GM23338 (cell line): ENCODE measurements around the gene IGF1R. TPM values are rescaled to one million over a fixed set of nuclear protein-coding genes. Genes with fewer than 3 reads are reported as not detected.
A peak's percentile ranks its signal among the peaks of the same experiment; 100 is the strongest.

Experiments used
- ATAC-seq: fragments of 200-7000 bp; cut with Tn5 transposase; 3 replicates; pipeline ENCODE4 v1.9.1; 2020
- DNase-seq: peaks from one replicate; pipeline ENCODE4 v3.0.0-alpha.2; 2015; ENCODE audit warnings: low spot score
- H2AFZ ChIP-seq: fragments of 200-600 bp; sonication (generic); 2 replicates; pipeline ENCODE4 v1.8.0; 2016; ENCODE audit warnings: antibody characterized with exemption, mild to moderate bottlenecking, moderate library complexity
- H3F3A ChIP-seq: fragments of 200-600 bp; sonication (generic); replicated peaks from 2 replicates; pipeline ENCODE4 v1.8.0; 2017; ENCODE audit warnings: antibody characterized with exemption, mixed run types, low read depth
- H3K27ac ChIP-seq: fragments of 200-600 bp; sonication (generic); 2 replicates; pipeline ENCODE4 v1.6.1; 2016; ENCODE audit warnings: low read depth
- H3K27me3 ChIP-seq: fragments of 200-600 bp; sonication (generic); 2 replicates; pipeline ENCODE4 v1.8.0; 2016; ENCODE audit warnings: mild to moderate bottlenecking, mixed run types, moderate library complexity; ENCODE audit not compliant: insufficient read depth
- H3K36me3 ChIP-seq: fragments of 200-600 bp; sonication (generic); 2 replicates; pipeline ENCODE4 v1.8.0; 2016; ENCODE audit warnings: mild to moderate bottlenecking; ENCODE audit not compliant: insufficient read depth
- H3K4me1 ChIP-seq: fragments of 200-600 bp; sonication (generic); 2 replicates; pipeline ENCODE4 v1.8.0; 2016; ENCODE audit warnings: mild to moderate bottlenecking, moderate library complexity; ENCODE audit not compliant: insufficient read depth
- H3K4me2 ChIP-seq: fragments of 200-600 bp; sonication (generic); 2 replicates; pipeline ENCODE4 v1.7.1; 2017; ENCODE audit warnings: mixed run types
- H3K4me3 ChIP-seq: fragments of 200-600 bp; sonication (generic); 2 replicates; pipeline ENCODE4 v1.6.1; 2016; ENCODE audit warnings: mixed run types
- H3K79me2 ChIP-seq: fragments of 200-600 bp; sonication (generic); replicated peaks from 2 replicates; pipeline ENCODE4 v1.8.0; 2017; ENCODE audit warnings: mild to moderate bottlenecking; ENCODE audit not compliant: insufficient read depth
- H3K9me2 ChIP-seq: fragments of 200-600 bp; sonication (generic); 2 replicates; pipeline ENCODE4 v1.8.0; 2017; ENCODE audit not compliant: insufficient read depth
- H4K20me1 ChIP-seq: fragments of 200-600 bp; sonication (generic); replicated peaks from 2 replicates; pipeline ENCODE4 v1.8.0; 2017; ENCODE audit warnings: mild to moderate bottlenecking; ENCODE audit not compliant: insufficient read depth
- H3K27ac Mint-ChIP-seq: 2 replicates; pipeline ENCODE4 v1.8.0; 2020; ENCODE audit warnings: inconsistent platforms, mild to moderate bottlenecking, moderate library complexity, mixed read lengths
- H3K27me3 Mint-ChIP-seq: 3 replicates; pipeline ENCODE4 v1.8.0; 2022; ENCODE audit warnings: low read depth, mild to moderate bottlenecking, moderate library complexity, mixed read lengths, inconsistent platforms; ENCODE audit not compliant: insufficient read depth, poor library complexity
- H3K36me3 Mint-ChIP-seq: 3 replicates; pipeline ENCODE4 v1.8.0; 2021; ENCODE audit warnings: low read depth, mild to moderate bottlenecking, inconsistent platforms, moderate library complexity, mixed read lengths
- H3K4me1 Mint-ChIP-seq: 3 replicates; pipeline ENCODE4 v1.8.0; 2020; ENCODE audit warnings: mild to moderate bottlenecking, inconsistent platforms, mixed read lengths
- H3K4me3 Mint-ChIP-seq: 3 replicates; pipeline ENCODE4 v1.8.0; 2021; ENCODE audit warnings: moderate library complexity, mild to moderate bottlenecking, inconsistent platforms, mixed read lengths
- H3K9me3 Mint-ChIP-seq: 3 replicates; pipeline ENCODE4 v1.8.0; 2020; ENCODE audit warnings: moderate library complexity, mild to moderate bottlenecking, inconsistent platforms, mixed read lengths
- EZH2phosphoT487 ChIP-seq: fragments of 200-600 bp; sonication (generic); IDR thresholded peaks from one replicate; pipeline ENCODE4 v1.8.1; 2018; ENCODE audit warnings: antibody characterized with exemption; ENCODE audit not compliant: unreplicated experiment
- NANOG ChIP-seq: IDR thresholded peaks from 2 replicates; pipeline ENCODE4 v1.6.1; 2016; ENCODE audit warnings: antibody characterized with exemption, borderline replicate concordance
- POLR2AphosphoS5 ChIP-seq: IDR thresholded peaks from 2 replicates; pipeline ENCODE4 v1.6.1; 2016; ENCODE audit warnings: antibody characterized with exemption, low read depth
- ZNF331 ChIP-seq: fragments of 250-450 bp; sonication (Bioruptor Pico); IDR thresholded peaks from 2 replicates; pipeline ENCODE4 v1.5.0; 2020; ENCODE audit warnings: low read depth, mild to moderate bottlenecking, moderate library complexity
- polyA plus RNA-seq: library from polyadenylated mRNA; unstranded; fragments of >200 nt; fragmentation: Nextera tagmentation; extraction: Ambion mirVana; gene quantifications from 2 replicates; pipeline ENCODE4 v1.2.1, GENCODE V29; 2016
- total RNA-seq: library from RNA; depleted of rRNA; stranded (reverse); fragments of >200 nt; shearing (Covaris generic); gene quantifications from 2 replicates; pipeline ENCODE4 v1.2.3, GENCODE V29; 2014
- TF ChIP-seq, protein P1 (sequence below), 2 experiments: fragments of 200-600 bp in 1 of 2; sonication (generic) in 1 of 2; conservative IDR thresholded peaks; 2 replicates each; pipeline versions ENCODE4 v1.5.1 to v1.6.1; 2016 to 2017; ENCODE audit warnings: antibody characterized with exemption in 2 of 2, low read depth in 2 of 2, mild to moderate bottlenecking in 2 of 2, moderate library complexity in 1 of 2
- TF ChIP-seq, protein P2 (sequence below): IDR thresholded peaks from one replicate; pipeline ENCODE4 v1.6.1; 2018; ENCODE audit warnings: antibody characterized with exemption; ENCODE audit not compliant: unreplicated experiment
- TF ChIP-seq, protein P3 (sequence below): fragments of 250-450 bp; sonication (Bioruptor Pico); IDR thresholded peaks from 2 replicates; pipeline ENCODE4 v1.5.0; 2020; ENCODE audit warnings: mild to moderate bottlenecking, moderate library complexity

Gene IGF1R
- total and polyA plus RNA-seq, 2 experiments from 2014 or later: 20.4 to 92.2 TPM

DNA sequence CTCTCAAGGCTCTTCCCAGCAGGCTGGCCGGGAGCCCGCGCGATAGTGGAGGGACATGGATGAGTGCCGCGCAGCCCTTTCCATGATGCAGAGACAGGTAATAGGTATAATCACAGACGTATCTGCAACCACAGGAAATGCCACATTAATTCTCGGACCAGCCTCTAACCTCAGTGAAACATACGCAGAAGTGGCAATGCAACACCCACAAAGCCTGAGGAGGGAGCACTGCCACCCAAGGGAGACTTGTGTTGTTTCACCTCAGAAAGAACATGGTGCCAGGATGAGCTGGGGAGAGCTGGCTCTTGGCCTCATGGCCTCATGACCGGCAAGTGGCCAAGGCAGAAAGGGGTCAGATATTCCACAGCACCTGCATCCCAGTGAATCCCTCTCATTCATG, 320.2 kb downstream of the IGF1R start:
- Histone ChIP-seq H3K27me3 (no peaks in the 10 kb centered on the region), H3K4me1 (no peaks in the 10 kb centered on the region), H3K4me2 (no peak overlapping the region), H4K20me1 (no peaks in the 10 kb centered on the region; the same call in 1 of the 2 replicates), H3F3A (no peaks in the 10 kb centered on the region), H3K27ac (no peak overlapping the region), H3K9me2 (no peaks in the 10 kb centered on the region), H3K4me3 (no peak overlapping the region), H3K36me3 (no peaks in the 10 kb centered on the region), H3K79me2 (no peaks in the 10 kb centered on the region), H2AFZ (no peak overlapping the region)
- Mint-ChIP-seq H3K9me3 (no peaks in the 10 kb centered on the region), H3K36me3 (no peaks in the 10 kb centered on the region), H3K27ac (no peak overlapping the region), H3K4me3 (no peak overlapping the region), H3K4me1 (peaks cover 9% of the 10 kb centered on the region; the same call in 2 of the 3 replicates), H3K27me3 (peaks cover 17% of the 10 kb centered on the region)
- ATAC-seq: no peak
- no peak for DNase-seq
- no peak for TF ChIP-seq EZH2phosphoT487
- TF ChIP-seq, protein P1, sequence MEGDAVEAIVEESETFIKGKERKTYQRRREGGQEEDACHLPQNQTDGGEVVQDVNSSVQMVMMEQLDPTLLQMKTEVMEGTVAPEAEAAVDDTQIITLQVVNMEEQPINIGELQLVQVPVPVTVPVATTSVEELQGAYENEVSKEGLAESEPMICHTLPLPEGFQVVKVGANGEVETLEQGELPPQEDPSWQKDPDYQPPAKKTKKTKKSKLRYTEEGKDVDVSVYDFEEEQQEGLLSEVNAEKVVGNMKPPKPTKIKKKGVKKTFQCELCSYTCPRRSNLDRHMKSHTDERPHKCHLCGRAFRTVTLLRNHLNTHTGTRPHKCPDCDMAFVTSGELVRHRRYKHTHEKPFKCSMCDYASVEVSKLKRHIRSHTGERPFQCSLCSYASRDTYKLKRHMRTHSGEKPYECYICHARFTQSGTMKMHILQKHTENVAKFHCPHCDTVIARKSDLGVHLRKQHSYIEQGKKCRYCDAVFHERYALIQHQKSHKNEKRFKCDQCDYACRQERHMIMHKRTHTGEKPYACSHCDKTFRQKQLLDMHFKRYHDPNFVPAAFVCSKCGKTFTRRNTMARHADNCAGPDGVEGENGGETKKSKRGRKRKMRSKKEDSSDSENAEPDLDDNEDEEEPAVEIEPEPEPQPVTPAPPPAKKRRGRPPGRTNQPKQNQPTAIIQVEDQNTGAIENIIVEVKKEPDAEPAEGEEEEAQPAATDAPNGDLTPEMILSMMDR (conservative IDR thresholded peaks at IDR 0.05; ENCODE audit: low read depth in 2 of 2): peak in 1 of 2 experiments; percentile 15; a peak in 1 of 4 replicates

DNA sequence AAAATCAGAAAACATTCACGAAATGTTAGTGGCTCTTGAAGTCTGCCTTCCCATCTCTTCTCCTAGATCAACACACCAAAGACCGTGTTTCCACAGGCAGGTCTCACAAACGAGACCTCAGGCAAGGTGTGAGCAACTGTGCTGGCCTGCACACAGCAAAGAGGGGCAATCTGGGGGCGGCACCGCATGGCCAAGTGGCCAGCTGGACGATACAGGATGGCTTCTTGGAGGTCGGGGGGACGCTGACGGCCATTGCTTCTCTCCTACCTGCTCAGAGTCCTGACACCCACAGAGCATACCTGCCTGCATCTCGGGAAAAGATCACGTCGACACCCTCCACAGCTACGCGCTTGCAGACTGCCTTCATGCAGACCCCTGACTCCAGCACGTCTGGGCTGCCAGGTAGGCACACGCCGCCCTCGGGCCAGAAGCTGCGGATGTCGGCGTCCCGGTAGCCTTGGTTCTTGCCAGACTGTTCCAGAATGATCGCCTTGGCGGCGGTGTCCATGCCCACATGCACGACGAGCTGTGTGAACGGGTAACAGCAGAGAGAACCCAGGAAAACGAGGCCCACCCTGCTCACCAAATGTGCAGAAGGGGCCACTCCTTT, 320.9 kb downstream of the IGF1R start:
- Mint-ChIP-seq H3K36me3 (no peaks in the 10 kb centered on the region), H3K27me3 (peaks cover 17% of the 10 kb centered on the region), H3K4me1 (peaks cover 9% of the 10 kb centered on the region; the same call in 2 of the 3 replicates), H3K9me3 (no peaks in the 10 kb centered on the region), H3K27ac (no peak overlapping the region), H3K4me3 (no peak overlapping the region)
- ATAC-seq (no peak), DNase-seq (no peak)
- H3K79me2 ChIP-seq: no peaks in the 10 kb centered on the region
- no peaks in the 10 kb centered on the region for H3K27me3 ChIP-seq
- H3K9me2 ChIP-seq: no peaks in the 10 kb centered on the region
- no peak overlapping the region for H3K27ac ChIP-seq
- H2AFZ ChIP-seq: no peak overlapping the region
- H3K4me1 ChIP-seq: no peaks in the 10 kb centered on the region
- H3K4me2 ChIP-seq: no peak overlapping the region
- no peak overlapping the region for H3K4me3 ChIP-seq
- H3K36me3 ChIP-seq: no peaks in the 10 kb centered on the region
- H3F3A ChIP-seq: no peaks in the 10 kb centered on the region
- no peaks in the 10 kb centered on the region; the same call in 1 of the 2 replicates for H4K20me1 ChIP-seq
- TF ChIP-seq, protein P2, sequence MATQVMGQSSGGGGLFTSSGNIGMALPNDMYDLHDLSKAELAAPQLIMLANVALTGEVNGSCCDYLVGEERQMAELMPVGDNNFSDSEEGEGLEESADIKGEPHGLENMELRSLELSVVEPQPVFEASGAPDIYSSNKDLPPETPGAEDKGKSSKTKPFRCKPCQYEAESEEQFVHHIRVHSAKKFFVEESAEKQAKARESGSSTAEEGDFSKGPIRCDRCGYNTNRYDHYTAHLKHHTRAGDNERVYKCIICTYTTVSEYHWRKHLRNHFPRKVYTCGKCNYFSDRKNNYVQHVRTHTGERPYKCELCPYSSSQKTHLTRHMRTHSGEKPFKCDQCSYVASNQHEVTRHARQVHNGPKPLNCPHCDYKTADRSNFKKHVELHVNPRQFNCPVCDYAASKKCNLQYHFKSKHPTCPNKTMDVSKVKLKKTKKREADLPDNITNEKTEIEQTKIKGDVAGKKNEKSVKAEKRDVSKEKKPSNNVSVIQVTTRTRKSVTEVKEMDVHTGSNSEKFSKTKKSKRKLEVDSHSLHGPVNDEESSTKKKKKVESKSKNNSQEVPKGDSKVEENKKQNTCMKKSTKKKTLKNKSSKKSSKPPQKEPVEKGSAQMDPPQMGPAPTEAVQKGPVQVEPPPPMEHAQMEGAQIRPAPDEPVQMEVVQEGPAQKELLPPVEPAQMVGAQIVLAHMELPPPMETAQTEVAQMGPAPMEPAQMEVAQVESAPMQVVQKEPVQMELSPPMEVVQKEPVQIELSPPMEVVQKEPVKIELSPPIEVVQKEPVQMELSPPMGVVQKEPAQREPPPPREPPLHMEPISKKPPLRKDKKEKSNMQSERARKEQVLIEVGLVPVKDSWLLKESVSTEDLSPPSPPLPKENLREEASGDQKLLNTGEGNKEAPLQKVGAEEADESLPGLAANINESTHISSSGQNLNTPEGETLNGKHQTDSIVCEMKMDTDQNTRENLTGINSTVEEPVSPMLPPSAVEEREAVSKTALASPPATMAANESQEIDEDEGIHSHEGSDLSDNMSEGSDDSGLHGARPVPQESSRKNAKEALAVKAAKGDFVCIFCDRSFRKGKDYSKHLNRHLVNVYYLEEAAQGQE: no peak
- TF ChIP-seq NANOG: no peak
- TF ChIP-seq POLR2AphosphoS5: no peak
- TF ChIP-seq, protein P3, sequence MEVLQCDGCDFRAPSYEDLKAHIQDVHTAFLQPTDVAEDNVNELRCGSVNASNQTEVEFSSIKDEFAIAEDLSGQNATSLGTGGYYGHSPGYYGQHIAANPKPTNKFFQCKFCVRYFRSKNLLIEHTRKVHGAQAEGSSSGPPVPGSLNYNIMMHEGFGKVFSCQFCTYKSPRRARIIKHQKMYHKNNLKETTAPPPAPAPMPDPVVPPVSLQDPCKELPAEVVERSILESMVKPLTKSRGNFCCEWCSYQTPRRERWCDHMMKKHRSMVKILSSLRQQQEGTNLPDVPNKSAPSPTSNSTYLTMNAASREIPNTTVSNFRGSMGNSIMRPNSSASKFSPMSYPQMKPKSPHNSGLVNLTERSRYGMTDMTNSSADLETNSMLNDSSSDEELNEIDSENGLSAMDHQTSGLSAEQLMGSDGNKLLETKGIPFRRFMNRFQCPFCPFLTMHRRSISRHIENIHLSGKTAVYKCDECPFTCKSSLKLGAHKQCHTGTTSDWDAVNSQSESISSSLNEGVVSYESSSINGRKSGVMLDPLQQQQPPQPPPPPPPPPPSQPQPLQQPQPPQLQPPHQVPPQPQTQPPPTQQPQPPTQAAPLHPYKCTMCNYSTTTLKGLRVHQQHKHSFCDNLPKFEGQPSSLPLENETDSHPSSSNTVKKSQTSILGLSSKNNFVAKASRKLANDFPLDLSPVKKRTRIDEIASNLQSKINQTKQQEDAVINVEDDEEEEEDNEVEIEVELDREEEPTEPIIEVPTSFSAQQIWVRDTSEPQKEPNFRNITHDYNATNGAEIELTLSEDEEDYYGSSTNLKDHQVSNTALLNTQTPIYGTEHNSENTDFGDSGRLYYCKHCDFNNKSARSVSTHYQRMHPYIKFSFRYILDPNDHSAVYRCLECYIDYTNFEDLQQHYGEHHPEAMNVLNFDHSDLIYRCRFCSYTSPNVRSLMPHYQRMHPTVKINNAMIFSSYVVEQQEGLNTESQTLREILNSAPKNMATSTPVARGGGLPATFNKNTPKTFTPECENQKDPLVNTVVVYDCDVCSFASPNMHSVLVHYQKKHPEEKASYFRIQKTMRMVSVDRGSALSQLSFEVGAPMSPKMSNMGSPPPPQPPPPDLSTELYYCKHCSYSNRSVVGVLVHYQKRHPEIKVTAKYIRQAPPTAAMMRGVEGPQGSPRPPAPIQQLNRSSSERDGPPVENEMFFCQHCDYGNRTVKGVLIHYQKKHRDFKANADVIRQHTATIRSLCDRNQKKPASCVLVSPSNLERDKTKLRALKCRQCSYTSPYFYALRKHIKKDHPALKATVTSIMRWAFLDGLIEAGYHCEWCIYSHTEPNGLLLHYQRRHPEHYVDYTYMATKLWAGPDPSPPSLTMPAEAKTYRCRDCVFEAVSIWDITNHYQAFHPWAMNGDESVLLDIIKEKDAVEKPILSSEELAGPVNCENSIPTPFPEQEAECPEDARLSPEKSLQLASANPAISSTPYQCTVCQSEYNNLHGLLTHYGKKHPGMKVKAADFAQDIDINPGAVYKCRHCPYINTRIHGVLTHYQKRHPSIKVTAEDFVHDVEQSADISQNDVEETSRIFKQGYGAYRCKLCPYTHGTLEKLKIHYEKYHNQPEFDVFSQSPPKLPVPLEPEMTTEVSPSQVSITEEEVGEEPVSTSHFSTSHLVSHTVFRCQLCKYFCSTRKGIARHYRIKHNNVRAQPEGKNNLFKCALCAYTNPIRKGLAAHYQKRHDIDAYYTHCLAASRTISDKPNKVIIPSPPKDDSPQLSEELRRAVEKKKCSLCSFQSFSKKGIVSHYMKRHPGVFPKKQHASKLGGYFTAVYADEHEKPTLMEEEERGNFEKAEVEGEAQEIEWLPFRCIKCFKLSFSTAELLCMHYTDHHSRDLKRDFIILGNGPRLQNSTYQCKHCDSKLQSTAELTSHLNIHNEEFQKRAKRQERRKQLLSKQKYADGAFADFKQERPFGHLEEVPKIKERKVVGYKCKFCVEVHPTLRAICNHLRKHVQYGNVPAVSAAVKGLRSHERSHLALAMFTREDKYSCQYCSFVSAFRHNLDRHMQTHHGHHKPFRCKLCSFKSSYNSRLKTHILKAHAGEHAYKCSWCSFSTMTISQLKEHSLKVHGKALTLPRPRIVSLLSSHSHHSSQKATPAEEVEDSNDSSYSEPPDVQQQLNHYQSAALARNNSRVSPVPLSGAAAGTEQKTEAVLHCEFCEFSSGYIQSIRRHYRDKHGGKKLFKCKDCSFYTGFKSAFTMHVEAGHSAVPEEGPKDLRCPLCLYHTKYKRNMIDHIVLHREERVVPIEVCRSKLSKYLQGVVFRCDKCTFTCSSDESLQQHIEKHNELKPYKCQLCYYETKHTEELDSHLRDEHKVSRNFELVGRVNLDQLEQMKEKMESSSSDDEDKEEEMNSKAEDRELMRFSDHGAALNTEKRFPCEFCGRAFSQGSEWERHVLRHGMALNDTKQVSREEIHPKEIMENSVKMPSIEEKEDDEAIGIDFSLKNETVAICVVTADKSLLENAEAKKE (CRISPR knock-in tag): no peak
- TF ChIP-seq, protein P1 (conservative IDR thresholded peaks at IDR 0.05; ENCODE audit: low read depth in 2 of 2): no peak
- TF ChIP-seq ZNF331 (CRISPR knock-in tag): no peak
